ENCODE data around the gene TTC19.

DNA sequence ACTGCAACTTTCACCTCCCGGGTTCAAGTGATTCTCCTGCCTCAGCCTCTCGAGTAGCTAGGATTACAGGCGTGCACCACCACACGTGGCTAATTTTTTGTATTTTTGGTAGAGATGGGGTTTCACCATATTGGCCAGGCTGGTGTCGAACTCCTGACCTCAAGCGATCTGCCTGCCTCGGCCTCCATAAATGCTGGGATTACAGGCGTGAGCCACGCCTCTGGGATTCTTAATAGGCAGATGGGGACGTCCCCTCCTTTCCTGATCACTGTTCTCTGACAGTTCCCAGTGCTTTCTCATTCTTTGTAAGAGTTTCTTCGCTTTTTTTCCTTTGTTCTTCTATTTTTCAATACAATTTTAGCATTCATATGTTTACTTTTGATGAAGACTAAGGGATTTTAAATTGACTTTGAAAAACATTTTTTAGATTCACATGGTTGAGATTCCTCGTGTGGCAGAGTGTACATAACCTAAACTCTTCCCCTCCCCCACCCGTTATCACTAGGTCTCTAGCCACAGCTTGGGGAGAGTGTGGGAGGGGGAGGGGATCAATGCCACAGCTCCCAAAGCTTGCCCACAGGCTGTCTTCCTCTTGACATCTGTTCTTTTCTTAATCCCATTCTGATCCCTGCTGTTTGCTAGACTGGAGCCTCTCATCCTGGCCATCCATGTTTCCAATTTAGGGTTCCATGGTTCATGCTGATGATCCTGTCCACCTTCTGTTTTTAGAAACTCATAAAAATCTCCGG is 43.7 kb upstream of the TTC19 start:
- TF ChIP-seq CTCF (IDR thresholded peaks at IDR 0.05) (no peak), POLR2A (IDR thresholded peaks at IDR 0.05) (no peak)

Measured in body of pancreas (tissue), 4 donors.